ENCODE measurements around the gene AP4B1. TPM values are rescaled to one million over a fixed set of nuclear protein-coding genes. Genes with fewer than 3 reads are reported as not detected.

AP4B1 gene
- total RNA-seq, 1 experiment from 2014 or later, result 14.9 TPM

Other genes with a start within 250 kb of the AP4B1 start
- gene PHTF1, start 145.3 kb downstream of the AP4B1 start, total RNA-seq (2014; rRNA removed; shearing (Covaris generic)), result 27.7 and 32.1 TPM in 2 replicates
- 14.6 and 23.4 TPM in 2 replicates for gene RSBN1, start 92.3 kb downstream of the AP4B1 start, total RNA-seq (2014; rRNA removed; shearing (Covaris generic))
- gene PTPN22, start 33.1 kb downstream of the AP4B1 start, total RNA-seq (2014; rRNA removed; shearing (Covaris generic)), result not detected in 2 replicates
- gene BCL2L15, start 17.2 kb downstream of the AP4B1 start, total RNA-seq (2014; rRNA removed; shearing (Covaris generic)), result not detected in 2 replicates
- gene DCLRE1B, start 527 bp upstream of the AP4B1 start, total RNA-seq (2014; rRNA removed; shearing (Covaris generic)), result 15.1 and 16.6 TPM in 2 replicates
- 33.4 and 39.1 TPM in 2 replicates for gene HIPK1, start 24.5 kb upstream of the AP4B1 start, total RNA-seq (2014; rRNA removed; shearing (Covaris generic))
- 226 and 276 TPM in 2 replicates for gene OLFML3, start 74.7 kb upstream of the AP4B1 start, total RNA-seq (2014; rRNA removed; shearing (Covaris generic))
- 41.6 and 69.8 TPM in 2 replicates for gene SYT6, start 249.1 kb upstream of the AP4B1 start, total RNA-seq (2014; rRNA removed; shearing (Covaris generic))

Measured in H7 (cell line).